Natural killer cell treated with Interleukin-12 subunit alpha and Interleukin-12 subunit beta and Interleukin-15 and Interleukin-18, amount 100 ng/mL, for 72 hours (primary cell): ENCODE results near the gene GGTLC1. TPM values are rescaled to one million over a fixed set of nuclear protein-coding genes. Genes with fewer than 3 reads are reported as not detected.
"Not testable (repeated sequence)": the region's sequence is repeated elsewhere in the genome, so short reads cannot be mapped to it uniquely, and the experiment has no call there.

Source experiments
- ATAC-seq, 2 donors: fragments of 150-1000 bp; cut with Tn5 transposase in 1 of 2; sonication (Bioruptor Pico), chemical (Tn5 transposase) in 1 of 2; 2 replicates each; pipeline ENCODE4 v1.10.0; 2021
- DNase-seq: peaks from one replicate; pipeline ENCODE4 v3.0.0; 2022; ENCODE audit warnings: low spot score
- H3K27ac Mint-ChIP-seq, 2 donors: 1 replicate in 1 of 2; 2 replicates in 1 of 2; pipeline ENCODE4 v1.8.0; 2022; ENCODE audit warnings: mixed read lengths in 2 of 2, mild to moderate bottlenecking in 1 of 2, moderate library complexity in 1 of 2
- H3K27me3 Mint-ChIP-seq, 2 donors: 1 replicate in 1 of 2; 2 replicates in 1 of 2; pipeline ENCODE4 v1.8.0; 2022; ENCODE audit warnings: mixed read lengths in 2 of 2
- H3K36me3 Mint-ChIP-seq: one replicate; pipeline ENCODE4 v1.8.0; 2022; ENCODE audit warnings: mixed read lengths
- H3K4me1 Mint-ChIP-seq, 2 donors: 1 replicate in 1 of 2; 2 replicates in 1 of 2; pipeline ENCODE4 v1.8.0; 2022; ENCODE audit warnings: low read depth in 2 of 2, mixed read lengths in 2 of 2, mild to moderate bottlenecking in 1 of 2
- H3K4me3 Mint-ChIP-seq: one replicate; pipeline ENCODE4 v1.8.0; 2022; ENCODE audit warnings: mixed read lengths
- H3K9me3 Mint-ChIP-seq: 2 replicates; pipeline ENCODE4 v1.8.0; 2022; ENCODE audit warnings: mixed read lengths
- total RNA-seq, 2 donors: library from RNA; stranded (reverse); gene quantifications; one replicate each; pipeline ENCODE4 v1.2.3, GENCODE V29; 2022

Gene GGTLC1
- total RNA-seq, 2 donors from 2014 or later: not detected

DNA sequence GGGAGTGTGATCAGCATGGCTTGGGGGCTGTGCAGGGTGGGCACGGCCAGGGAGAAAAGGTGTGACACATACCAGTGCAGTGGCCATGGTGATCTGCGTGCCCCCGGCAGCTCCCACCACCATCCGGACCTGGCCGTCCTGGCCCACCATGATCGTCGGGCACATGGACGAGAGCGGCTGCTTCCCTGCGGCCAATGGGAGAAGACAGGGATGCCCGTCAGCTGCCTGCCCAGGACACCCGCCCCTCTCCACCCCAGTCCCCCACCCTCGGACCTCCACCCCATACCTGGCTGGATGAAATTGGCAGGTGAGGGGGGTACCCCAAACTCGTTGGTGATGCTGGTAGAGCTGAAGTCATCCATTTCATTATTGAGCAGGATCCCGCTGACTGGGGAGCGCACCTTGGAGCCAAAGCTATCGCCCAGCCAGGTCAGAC, 2.8 kb downstream of the GGTLC1 start:
- not testable (repeated sequence) for DNase-seq, H3K9me3 Mint-ChIP-seq, ATAC-seq, H3K27ac Mint-ChIP-seq, H3K4me1 Mint-ChIP-seq, H3K36me3 Mint-ChIP-seq, H3K27me3 Mint-ChIP-seq, H3K4me3 Mint-ChIP-seq

DNA sequence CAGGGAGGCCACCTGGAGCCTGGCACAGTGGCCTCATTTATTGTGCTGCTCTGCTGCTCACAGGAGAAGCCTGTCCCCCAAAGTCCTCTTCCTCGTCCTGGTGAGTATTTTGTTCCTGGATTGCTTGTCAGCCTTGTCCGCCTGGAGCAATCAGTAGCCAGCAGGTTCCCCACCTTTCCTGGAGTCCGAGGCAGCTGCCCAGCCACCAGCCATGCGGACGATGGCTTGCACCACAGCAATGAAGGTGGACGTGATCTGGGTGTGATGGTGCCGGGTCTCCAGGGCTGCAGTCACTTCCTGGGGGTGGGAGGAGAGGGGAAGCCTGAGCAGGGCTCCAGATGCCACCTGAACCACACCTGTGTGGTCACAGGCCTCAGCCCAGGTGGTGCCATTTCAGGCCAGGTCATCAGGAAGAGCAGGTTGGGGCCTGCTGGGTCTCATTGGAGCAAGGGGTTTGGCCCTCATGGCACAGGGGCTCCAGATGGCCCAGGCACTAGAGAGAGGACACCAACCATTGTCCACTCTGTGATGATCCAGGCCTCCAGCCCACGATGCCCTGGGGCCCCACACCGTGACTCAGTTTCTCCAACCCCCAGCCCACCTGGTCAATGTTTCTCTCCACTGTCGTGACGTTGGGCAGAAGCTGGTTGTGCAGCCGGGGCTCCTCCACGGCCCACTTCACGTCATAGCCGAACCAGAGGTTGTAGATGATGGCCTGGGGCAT, 3.4 kb downstream of the GGTLC1 start:
- H3K27ac Mint-ChIP-seq, H3K36me3 Mint-ChIP-seq, DNase-seq, ATAC-seq, H3K4me3 Mint-ChIP-seq, H3K27me3 Mint-ChIP-seq, H3K9me3 Mint-ChIP-seq, H3K4me1 Mint-ChIP-seq: not testable (repeated sequence)

GRCh38 chr20:23984476-23985023, 4.0 kb downstream of the GGTLC1 start:
- H3K27me3 Mint-ChIP-seq, ATAC-seq, H3K27ac Mint-ChIP-seq, H3K4me3 Mint-ChIP-seq, H3K4me1 Mint-ChIP-seq, H3K36me3 Mint-ChIP-seq, DNase-seq, H3K9me3 Mint-ChIP-seq: not testable (repeated sequence)

DNA sequence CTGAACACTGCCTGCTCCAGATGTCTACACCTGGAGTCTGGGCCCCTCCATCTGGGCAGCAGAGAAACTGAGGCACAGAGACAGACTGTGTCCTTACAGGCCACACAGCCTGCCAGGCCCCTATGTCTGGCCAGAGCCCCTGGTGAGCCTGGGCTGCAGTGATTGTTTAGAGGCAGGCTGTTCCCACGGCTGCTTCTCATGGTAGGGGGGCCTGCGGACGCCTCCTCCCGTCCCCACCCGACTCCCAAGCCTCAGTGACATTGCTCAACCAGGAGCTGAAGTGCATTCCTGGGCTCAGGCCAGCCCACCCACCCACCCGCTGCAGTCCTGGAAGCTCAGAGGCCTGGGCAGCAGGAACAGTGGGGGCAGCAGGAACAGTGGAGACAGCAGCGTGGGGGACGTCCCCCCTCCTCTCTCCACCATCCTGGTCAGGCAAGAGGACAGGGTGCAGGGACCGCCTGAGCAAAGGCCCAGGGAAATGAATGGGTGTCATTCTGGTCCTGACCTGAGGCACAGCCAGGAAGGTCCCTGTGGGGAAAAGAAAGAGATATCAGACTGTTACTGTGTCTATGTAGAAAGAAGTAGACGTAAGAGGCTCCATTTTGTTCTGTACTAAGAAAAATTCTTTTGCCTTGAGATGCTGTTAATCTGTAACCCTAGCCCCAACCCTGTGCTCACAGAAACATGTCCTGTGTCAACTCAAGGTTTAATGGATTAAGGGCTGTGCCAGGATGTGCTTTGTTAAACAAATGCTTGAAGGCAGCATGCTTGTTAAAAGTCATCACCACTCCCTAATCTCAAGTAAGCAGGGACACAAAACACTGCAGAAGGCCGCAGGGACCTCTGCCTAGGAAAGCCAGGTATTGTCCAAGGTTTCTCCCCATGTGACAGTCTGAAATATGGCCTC, 6.2 kb downstream of the GGTLC1 start:
- not testable (repeated sequence) for ATAC-seq, DNase-seq, H3K36me3 Mint-ChIP-seq, H3K27me3 Mint-ChIP-seq, H3K27ac Mint-ChIP-seq, H3K4me1 Mint-ChIP-seq, H3K9me3 Mint-ChIP-seq, H3K4me3 Mint-ChIP-seq

- ATAC-seq, H3K9me3 Mint-ChIP-seq: not testable (repeated sequence)
Observed at GRCh38 chr20:23981526-23981925, 7.1 kb downstream of the GGTLC1 start.

GRCh38 chr20:23981014-23981413, 7.6 kb downstream of the GGTLC1 start:
- not testable (repeated sequence) for H3K4me1 Mint-ChIP-seq, ATAC-seq, H3K36me3 Mint-ChIP-seq, H3K27ac Mint-ChIP-seq, H3K9me3 Mint-ChIP-seq, H3K4me3 Mint-ChIP-seq, H3K27me3 Mint-ChIP-seq, DNase-seq

More at GRCh38 chr20:23981526-23981925, 7.1 kb downstream of the GGTLC1 start:
- not testable (repeated sequence) for H3K4me1 Mint-ChIP-seq, H3K27me3 Mint-ChIP-seq, H3K4me3 Mint-ChIP-seq, H3K36me3 Mint-ChIP-seq, H3K27ac Mint-ChIP-seq, DNase-seq

DNA sequence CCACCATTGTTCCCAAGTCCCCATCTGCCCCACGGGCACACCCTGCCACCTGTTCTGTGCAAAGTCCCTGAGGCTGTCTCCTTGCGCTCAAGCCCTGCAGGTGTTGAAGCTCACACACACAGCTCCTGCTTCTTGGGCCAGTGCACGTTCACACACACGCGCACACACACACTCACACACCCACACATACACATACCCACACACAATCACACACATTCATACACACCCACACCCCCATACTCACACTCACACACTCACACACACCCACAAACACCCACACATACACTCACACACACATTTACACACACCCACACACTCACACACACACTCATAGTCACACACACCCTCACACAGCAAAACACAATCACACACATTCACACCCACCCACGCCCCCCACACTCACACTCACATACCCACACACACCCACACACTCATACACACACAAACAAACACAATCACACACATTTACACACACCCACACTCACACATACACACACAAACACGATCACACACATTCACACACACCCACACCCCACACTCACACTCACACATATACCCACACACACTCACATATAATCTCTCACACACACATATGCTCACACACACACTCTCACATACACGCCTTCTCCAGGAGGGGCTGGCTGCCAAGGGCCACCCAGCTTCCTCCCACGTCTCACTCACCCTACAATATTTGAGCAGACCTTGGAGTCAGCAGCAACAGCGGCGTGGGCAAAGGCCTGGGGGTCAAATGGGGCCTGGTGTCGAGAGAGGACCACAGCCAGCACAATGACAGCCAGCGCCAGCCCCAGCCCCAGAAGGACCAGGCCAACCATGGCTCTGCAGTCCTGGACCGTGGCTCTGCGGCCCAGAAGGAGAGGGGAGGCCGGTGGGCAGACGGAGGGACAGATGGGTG, 8.4 kb downstream of the GGTLC1 start:
- H3K4me1 Mint-ChIP-seq, H3K4me3 Mint-ChIP-seq, H3K9me3 Mint-ChIP-seq, H3K36me3 Mint-ChIP-seq, H3K27me3 Mint-ChIP-seq, H3K27ac Mint-ChIP-seq, DNase-seq: not testable (repeated sequence)
- ATAC-seq: peak in 1 of 2 donors; percentile 33

- H3K4me3 Mint-ChIP-seq, H3K9me3 Mint-ChIP-seq, DNase-seq, H3K4me1 Mint-ChIP-seq, H3K36me3 Mint-ChIP-seq, ATAC-seq, H3K27me3 Mint-ChIP-seq, H3K27ac Mint-ChIP-seq: not testable (repeated sequence)
Observed at GRCh38 chr20:23979380-23979779, 9.2 kb downstream of the GGTLC1 start.

DNA sequence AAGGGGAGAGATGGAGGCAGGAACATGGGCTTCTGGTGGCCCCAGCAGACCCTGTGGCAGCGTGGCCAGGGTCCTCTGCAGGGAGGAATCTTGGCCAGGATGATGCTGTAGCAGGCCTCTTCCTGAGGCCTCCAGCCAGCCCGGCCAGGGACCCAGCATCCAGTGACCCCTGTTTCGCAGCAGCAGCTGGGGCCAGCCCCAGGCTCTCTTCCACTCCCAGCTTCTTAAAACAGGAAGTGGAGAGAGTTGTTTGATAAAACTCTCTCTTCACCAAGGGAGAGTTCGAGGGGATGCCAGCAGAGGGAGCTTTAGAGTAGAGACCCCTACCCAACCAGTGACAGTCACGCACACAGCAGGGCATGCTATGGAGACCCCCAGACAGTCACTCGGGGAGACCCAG, 10.1 kb downstream of the GGTLC1 start:
- H3K27ac Mint-ChIP-seq, DNase-seq, ATAC-seq, H3K36me3 Mint-ChIP-seq, H3K4me3 Mint-ChIP-seq, H3K9me3 Mint-ChIP-seq, H3K4me1 Mint-ChIP-seq: not testable (repeated sequence)
- H3K27me3 Mint-ChIP-seq: peaks cover 9 to 11% of the 10 kb centered on the region in 2 donors

GRCh38 chr20:23974966-23975365, 13.6 kb downstream of the GGTLC1 start:
- Mint-ChIP-seq H3K4me3 (no peak overlapping the region), H3K27ac (no peak overlapping the region), H3K27me3 (peaks cover 11 to 14% of the 10 kb centered on the region in 2 donors), H3K36me3 (no peaks in the 10 kb centered on the region), H3K4me1 (peaks cover 0 to under 1% of the 10 kb centered on the region in 2 donors), H3K9me3 (no peaks in the 10 kb centered on the region)
- DNase-seq (no peak), ATAC-seq (no peak)

DNA sequence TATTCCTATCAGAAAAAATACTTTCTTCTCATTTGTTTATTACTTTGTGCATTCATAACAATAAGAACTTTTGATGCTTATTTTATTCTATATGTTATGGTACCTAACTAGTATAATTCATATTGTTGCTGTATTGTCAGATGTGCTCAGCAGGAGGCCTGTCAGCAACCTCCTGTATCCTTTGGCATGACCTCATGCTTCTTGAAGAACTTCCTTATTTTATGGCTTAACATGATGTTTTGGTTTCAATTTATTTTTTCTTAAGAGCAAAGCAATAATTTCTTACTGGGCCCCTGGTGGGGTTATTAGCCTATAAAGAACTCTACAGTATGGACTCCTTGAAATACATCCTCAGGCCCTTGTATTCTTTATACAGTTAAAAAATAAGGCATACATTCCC, 17.3 kb downstream of the GGTLC1 start:
- H3K36me3 Mint-ChIP-seq: no peaks in the 10 kb centered on the region
- DNase-seq (no peak), ATAC-seq (no peak)
- H3K9me3 Mint-ChIP-seq: no peaks in the 10 kb centered on the region
- no peak overlapping the region for H3K4me3 Mint-ChIP-seq
- no peaks in the 10 kb centered on the region for H3K4me1 Mint-ChIP-seq
- peaks cover 18 to 20% of the 10 kb centered on the region in 2 donors for H3K27me3 Mint-ChIP-seq
- no peak overlapping the region for H3K27ac Mint-ChIP-seq

- H3K27me3 Mint-ChIP-seq: peaks cover 26 to 29% of the 10 kb centered on the region in 2 donors
- H3K9me3 Mint-ChIP-seq: no peaks in the 10 kb centered on the region
- no peaks in the 10 kb centered on the region for H3K36me3 Mint-ChIP-seq
- H3K27ac Mint-ChIP-seq: no peak overlapping the region
- no peaks in the 10 kb centered on the region for H3K4me1 Mint-ChIP-seq
- ATAC-seq: no peak
- H3K4me3 Mint-ChIP-seq: no peak overlapping the region
- no peak for DNase-seq
Observed at GRCh38 chr20:23970049-23970448, 18.5 kb downstream of the GGTLC1 start.

- no peak for DNase-seq
- Mint-ChIP-seq H3K4me3 (no peak overlapping the region), H3K9me3 (no peaks in the 10 kb centered on the region), H3K27me3 (peaks cover 17 to 24% of the 10 kb centered on the region in 2 donors), H3K36me3 (peaks cover 6% of the 10 kb centered on the region), H3K27ac (no peak overlapping the region), H3K4me1 (no peaks in the 10 kb centered on the region)
- no peak for ATAC-seq
Observed at GRCh38 chr20:23967616-23967979, 21.0 kb downstream of the GGTLC1 start.
